ENCODE data around the gene DCBLD1.

DNA sequence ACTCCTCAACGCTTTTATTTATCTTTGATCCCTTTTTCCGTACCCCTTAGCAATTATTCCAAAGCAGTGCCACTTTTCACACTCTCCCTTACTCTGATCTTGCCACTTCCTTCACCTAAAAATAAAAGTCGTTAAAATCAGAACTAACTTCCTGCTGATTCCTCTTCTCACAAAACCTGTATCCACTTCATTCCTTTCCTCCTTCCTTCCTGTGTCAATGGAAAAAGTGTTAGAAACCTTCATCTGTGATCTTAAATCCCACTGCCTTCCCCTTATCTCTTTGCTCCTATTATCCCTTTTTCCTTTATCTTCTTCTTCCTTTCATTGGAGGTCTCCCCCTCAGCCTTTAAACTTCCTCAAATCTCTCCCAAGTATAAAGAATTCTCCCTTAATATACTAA, 70.7 kb downstream of the DCBLD1 start:
- TF ChIP-seq, protein P1, sequence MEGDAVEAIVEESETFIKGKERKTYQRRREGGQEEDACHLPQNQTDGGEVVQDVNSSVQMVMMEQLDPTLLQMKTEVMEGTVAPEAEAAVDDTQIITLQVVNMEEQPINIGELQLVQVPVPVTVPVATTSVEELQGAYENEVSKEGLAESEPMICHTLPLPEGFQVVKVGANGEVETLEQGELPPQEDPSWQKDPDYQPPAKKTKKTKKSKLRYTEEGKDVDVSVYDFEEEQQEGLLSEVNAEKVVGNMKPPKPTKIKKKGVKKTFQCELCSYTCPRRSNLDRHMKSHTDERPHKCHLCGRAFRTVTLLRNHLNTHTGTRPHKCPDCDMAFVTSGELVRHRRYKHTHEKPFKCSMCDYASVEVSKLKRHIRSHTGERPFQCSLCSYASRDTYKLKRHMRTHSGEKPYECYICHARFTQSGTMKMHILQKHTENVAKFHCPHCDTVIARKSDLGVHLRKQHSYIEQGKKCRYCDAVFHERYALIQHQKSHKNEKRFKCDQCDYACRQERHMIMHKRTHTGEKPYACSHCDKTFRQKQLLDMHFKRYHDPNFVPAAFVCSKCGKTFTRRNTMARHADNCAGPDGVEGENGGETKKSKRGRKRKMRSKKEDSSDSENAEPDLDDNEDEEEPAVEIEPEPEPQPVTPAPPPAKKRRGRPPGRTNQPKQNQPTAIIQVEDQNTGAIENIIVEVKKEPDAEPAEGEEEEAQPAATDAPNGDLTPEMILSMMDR (conservative IDR thresholded peaks at IDR 0.05; ENCODE audit: low read depth, low read length): no peak
- TF ChIP-seq EZH2 (IDR thresholded peaks at IDR 0.05; ENCODE audit: borderline replicate concordance, low read depth, low read length, poor library complexity, severe bottlenecking): no peak

Measured in A673 (cell line).